HepG2 (cell line): ENCODE measurements around the gene LEPR. TPM values are rescaled to one million over a fixed set of nuclear protein-coding genes. Genes with fewer than 3 reads are reported as not detected.

ENCODE experiments used
- AKNA ChIP-seq: sonication (generic); formaldehyde crosslinking; IDR thresholded peaks from 2 replicates; pipeline ENCODE4 v1.4.0; 2020; ENCODE audit warnings: missing genetic modification reagents, borderline replicate concordance
- NFE2 ChIP-seq: sonication (generic); formaldehyde crosslinking; IDR thresholded peaks from 2 replicates; pipeline ENCODE4 v1.4.0; 2020; ENCODE audit warnings: missing genetic modification reagents
- NR2C2 ChIP-seq: sonication (generic); formaldehyde crosslinking; IDR thresholded peaks from 2 replicates; pipeline ENCODE4 v1.4.0; 2020; ENCODE audit warnings: missing genetic modification reagents, mild to moderate bottlenecking, moderate library complexity, borderline replicate concordance
- RARA ChIP-seq: IDR thresholded peaks from 2 replicates; pipeline ENCODE4 v1.6.1; 2016; ENCODE audit warnings: missing genetic modification reagents, missing compliant biosample characterization
- ZBTB38 ChIP-seq: sonication (generic); formaldehyde crosslinking; IDR thresholded peaks from 2 replicates; pipeline ENCODE4 v1.5.1; 2020; ENCODE audit warnings: mild to moderate bottlenecking, missing genetic modification reagents
- ZNF10 ChIP-seq: sonication (generic); formaldehyde crosslinking; IDR thresholded peaks from 2 replicates; pipeline ENCODE4 v1.4.0; 2020; ENCODE audit warnings: mild to moderate bottlenecking, low read depth, missing genetic modification reagents, borderline replicate concordance
- polyA plus RNA-seq, 8 experiments: library from polyadenylated mRNA; depleted of rRNA in 3 of 8; stranded (reverse) in 7 of 8; unstranded in 1 of 8; fragments of >200 nt; fragmentation: Illumina TruSeq in 4 of 8; extraction: Trizol in 4 of 8; gene quantifications; 2 replicates each; pipeline versions ENCODE4 v1.2.1 to v1.2.3, GENCODE V29; 2011 to 2016; ENCODE audit warnings: low read depth in 4 of 8, missing spikeins in 1 of 8, mixed read lengths in 1 of 8; ENCODE audit not compliant: insufficient read depth in 1 of 8
- total RNA-seq, 5 experiments: library from RNA; depleted of rRNA; stranded (reverse); fragments of >200 nt; fragmentation: Illumina TruSeq; extraction: Trizol; gene quantifications; 2 replicates each; pipeline ENCODE4 v1.2.3, GENCODE V29; 2016; ENCODE audit warnings: low read depth in 1 of 5
- TF ChIP-seq, protein P1 (sequence below): sonication (generic); formaldehyde crosslinking; IDR thresholded peaks from one replicate; pipeline ENCODE4 v1.5.1; 2020; ENCODE audit warnings: mild to moderate bottlenecking, missing genetic modification reagents; ENCODE audit errors: not compliant biosample characterization

The LEPR gene
- total and polyA plus RNA-seq, 2 of the 13 experiments (the other 11 are each of a cell fraction or from before 2014, with no cell fraction given) = 0.60 to 1.7 TPM

DNA sequence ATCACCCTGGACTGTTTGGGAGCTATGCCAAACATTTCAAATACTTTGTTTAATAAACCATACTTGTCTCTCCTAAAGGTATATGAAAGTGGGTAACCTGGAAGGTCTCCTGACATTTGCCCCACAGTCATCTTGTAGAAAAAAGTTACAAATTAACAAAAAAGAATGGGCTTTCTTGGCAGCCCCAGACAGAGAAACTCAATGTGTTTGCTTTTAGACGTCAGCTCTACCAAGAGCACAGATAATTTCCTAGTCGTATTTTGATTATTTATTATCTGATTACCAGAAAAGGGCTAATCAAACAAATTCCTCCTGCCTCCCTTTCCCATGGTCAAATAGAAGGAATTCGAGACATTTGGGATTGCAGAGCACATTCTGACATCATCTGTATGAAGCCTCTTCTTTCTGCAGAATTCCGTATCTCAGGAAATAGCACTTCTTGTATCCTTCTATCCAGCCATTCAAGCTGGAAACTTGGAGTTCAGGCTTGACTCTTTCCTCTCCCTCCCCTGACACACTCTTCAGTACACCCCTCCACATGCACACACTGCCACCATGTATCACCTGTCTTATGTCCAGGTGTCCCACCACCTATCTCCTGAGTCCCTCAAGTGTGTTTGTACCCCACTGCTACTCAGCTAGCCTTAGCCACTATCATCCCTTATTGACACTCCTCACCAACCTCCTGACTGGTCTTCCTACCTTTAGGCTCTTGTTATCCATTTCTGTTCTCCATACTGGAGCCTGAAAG is 42.8 kb upstream of the LEPR start (continued):
- TF ChIP-seq, protein P1, sequence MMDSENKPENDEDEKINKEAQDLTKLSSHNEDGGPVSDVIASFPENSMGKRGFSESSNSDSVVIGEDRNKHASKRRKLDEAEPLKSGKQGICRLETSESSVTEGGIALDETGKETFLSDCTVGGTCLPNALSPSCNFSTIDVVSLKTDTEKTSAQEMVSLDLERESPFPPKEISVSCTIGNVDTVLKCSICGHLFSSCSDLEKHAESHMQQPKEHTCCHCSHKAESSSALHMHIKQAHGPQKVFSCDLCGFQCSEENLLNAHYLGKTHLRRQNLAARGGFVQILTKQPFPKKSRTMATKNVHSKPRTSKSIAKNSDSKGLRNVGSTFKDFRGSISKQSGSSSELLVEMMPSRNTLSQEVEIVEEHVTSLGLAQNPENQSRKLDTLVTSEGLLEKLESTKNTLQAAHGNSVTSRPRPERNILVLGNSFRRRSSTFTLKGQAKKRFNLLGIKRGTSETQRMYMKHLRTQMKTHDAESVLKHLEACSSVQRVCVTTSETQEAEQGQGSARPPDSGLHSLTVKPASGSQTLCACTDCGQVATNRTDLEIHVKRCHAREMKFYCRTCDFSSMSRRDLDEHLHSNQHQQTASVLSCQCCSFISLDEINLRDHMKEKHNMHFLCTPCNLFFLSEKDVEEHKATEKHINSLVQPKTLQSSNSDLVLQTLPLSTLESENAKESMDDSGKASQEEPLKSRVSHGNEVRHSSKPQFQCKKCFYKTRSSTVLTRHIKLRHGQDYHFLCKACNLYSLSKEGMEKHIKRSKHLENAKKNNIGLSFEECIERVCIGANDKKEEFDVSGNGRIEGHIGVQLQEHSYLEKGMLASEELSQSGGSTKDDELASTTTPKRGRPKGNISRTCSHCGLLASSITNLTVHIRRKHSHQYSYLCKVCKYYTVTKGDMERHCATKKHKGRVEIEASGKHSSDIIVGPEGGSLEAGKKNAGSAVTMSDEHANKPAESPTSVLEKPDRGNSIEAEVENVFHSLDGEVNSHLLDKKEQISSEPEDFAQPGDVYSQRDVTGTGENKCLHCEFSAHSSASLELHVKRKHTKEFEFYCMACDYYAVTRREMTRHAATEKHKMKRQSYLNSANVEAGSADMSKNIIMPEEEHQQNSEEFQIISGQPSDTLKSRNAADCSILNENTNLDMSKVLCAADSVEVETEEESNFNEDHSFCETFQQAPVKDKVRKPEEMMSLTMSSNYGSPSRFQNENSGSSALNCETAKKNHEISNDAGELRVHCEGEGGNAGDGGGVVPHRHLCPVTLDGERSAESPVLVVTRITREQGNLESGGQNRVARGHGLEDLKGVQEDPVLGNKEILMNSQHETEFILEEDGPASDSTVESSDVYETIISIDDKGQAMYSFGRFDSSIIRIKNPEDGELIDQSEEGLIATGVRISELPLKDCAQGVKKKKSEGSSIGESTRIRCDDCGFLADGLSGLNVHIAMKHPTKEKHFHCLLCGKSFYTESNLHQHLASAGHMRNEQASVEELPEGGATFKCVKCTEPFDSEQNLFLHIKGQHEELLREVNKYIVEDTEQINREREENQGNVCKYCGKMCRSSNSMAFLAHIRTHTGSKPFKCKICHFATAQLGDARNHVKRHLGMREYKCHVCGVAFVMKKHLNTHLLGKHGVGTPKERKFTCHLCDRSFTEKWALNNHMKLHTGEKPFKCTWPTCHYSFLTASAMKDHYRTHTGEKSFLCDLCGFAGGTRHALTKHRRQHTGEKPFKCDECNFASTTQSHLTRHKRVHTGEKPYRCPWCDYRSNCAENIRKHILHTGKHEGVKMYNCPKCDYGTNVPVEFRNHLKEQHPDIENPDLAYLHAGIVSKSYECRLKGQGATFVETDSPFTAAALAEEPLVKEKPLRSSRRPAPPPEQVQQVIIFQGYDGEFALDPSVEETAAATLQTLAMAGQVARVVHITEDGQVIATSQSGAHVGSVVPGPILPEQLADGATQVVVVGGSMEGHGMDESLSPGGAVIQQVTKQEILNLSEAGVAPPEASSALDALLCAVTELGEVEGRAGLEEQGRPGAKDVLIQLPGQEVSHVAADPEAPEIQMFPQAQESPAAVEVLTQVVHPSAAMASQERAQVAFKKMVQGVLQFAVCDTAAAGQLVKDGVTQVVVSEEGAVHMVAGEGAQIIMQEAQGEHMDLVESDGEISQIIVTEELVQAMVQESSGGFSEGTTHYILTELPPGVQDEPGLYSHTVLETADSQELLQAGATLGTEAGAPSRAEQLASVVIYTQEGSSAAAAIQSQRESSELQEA (CRISPR knock-in tag) = no peak
- TF ChIP-seq RARA (no peak), NR2C2 (CRISPR knock-in tag) (no peak), AKNA (CRISPR knock-in tag) (no peak), NFE2 (CRISPR knock-in tag) (no peak), ZBTB38 (CRISPR knock-in tag) (no peak), ZNF10 (CRISPR knock-in tag) (no peak)
